IMR-90 (cell line): ENCODE results near the gene DDX4. TPM values are rescaled to one million over a fixed set of nuclear protein-coding genes. Genes with fewer than 3 reads are reported as not detected.

Experiments used
- ATAC-seq: fragments of 200-7000 bp; cut with Tn5 transposase; 2 replicates; pipeline ENCODE4 v1.9.1; 2020; ENCODE audit warnings: low read depth, mild to moderate bottlenecking, moderate library complexity
- BruUV-seq: library from RNA; stranded (reverse); fragments of 400-500 nt; replicated peaks from 2 replicates; lab custom pipeline; 2021; lab: Mats Ljungman, UMichigan
- CTCF ChIA-PET: fragments of 300-600 bp; formaldehyde crosslinking; extraction: SDS; loops from one replicate; lab custom pipeline; 2021; ENCODE audit warnings: antibody characterized with exemption; lab: Yijun Ruan, JAX
- POLR2A ChIA-PET: fragments of 300-600 bp; sonication (Branson Sonifier 250); formaldehyde crosslinking; loops from one replicate; lab custom pipeline; 2022; ENCODE audit warnings: antibody characterized with exemption; ENCODE audit not compliant: unreplicated experiment; lab: Charles Lee
- DNase-seq: peaks from one replicate; pipeline ENCODE4 v3.0.0; 2013
- H2AFZ ChIP-seq: replicated peaks from 2 replicates; pipeline ENCODE3; 2013; ENCODE audit warnings: low read length, mild to moderate bottlenecking; ENCODE audit not compliant: poor library complexity
- H2AK5ac ChIP-seq: 2 replicates; pipeline ENCODE4 v1.6.1; 2013; ENCODE audit warnings: low read depth, low read length, inconsistent platforms
- H2AK9ac ChIP-seq: replicated peaks from 2 replicates; pipeline ENCODE3; 2013; ENCODE audit warnings: mild to moderate bottlenecking, low read depth, low read length, moderate library complexity; ENCODE audit not compliant: poor library complexity
- H2BK120ac ChIP-seq: 2 replicates; pipeline ENCODE4 v1.6.1; 2013; ENCODE audit warnings: low read depth, low read length, inconsistent platforms
- H2BK15ac ChIP-seq: 3 replicates; pipeline ENCODE4 v1.6.1; 2013; ENCODE audit warnings: low read depth, low read length, inconsistent platforms
- H2BK20ac ChIP-seq: 2 replicates; pipeline ENCODE4 v1.6.1; 2013; ENCODE audit warnings: low read depth, mild to moderate bottlenecking, inconsistent platforms, low read length, moderate library complexity
- H2BK5ac ChIP-seq: 2 replicates; pipeline ENCODE4 v1.6.1; 2013; ENCODE audit warnings: mild to moderate bottlenecking, low read depth, low read length, inconsistent platforms; ENCODE audit not compliant: poor library complexity, severe bottlenecking
- H3K14ac ChIP-seq: replicated peaks from 2 replicates; pipeline ENCODE4 v1.6.1; 2013; ENCODE audit warnings: low read depth, low read length, inconsistent platforms
- H3K18ac ChIP-seq: 2 replicates; pipeline ENCODE4 v1.6.1; 2013; ENCODE audit warnings: low read depth, low read length, control low read depth
- H3K23ac ChIP-seq: 2 replicates; pipeline ENCODE4 v1.6.1; 2013; ENCODE audit warnings: low read depth, low read length, inconsistent platforms
- H3K27ac ChIP-seq: 2 replicates; pipeline ENCODE4 v1.5.1; 2013; ENCODE audit warnings: mild to moderate bottlenecking, control low read depth, low read length; ENCODE audit not compliant: insufficient read depth
- H3K27me3 ChIP-seq: 2 replicates; pipeline ENCODE4 v1.6.1; 2013; ENCODE audit warnings: low read length; ENCODE audit not compliant: control insufficient read depth, insufficient read depth
- H3K36me3 ChIP-seq: 2 replicates; pipeline ENCODE4 v1.6.1; 2013; ENCODE audit warnings: low read length, mixed read lengths; ENCODE audit not compliant: control insufficient read depth, insufficient read depth
- H3K4ac ChIP-seq: 2 replicates; pipeline ENCODE4 v1.6.1; 2013; ENCODE audit warnings: low read depth, low read length, inconsistent platforms
- H3K4me1 ChIP-seq: 2 replicates; pipeline ENCODE4 v1.6.1; 2013; ENCODE audit warnings: low read length, mixed read lengths; ENCODE audit not compliant: control insufficient read depth, insufficient read depth
- H3K4me2 ChIP-seq: 2 replicates; pipeline ENCODE4 v1.6.1; 2013; ENCODE audit warnings: low read depth, mild to moderate bottlenecking, control low read depth, low read length, moderate library complexity
- H3K4me3 ChIP-seq: 2 replicates; pipeline ENCODE4 v1.5.1; 2013; ENCODE audit warnings: low read depth, mild to moderate bottlenecking, control low read depth, low read length, moderate library complexity; ENCODE audit not compliant: insufficient read depth
- H3K56ac ChIP-seq: 2 replicates; pipeline ENCODE4 v1.6.1; 2013; ENCODE audit warnings: low read length, inconsistent platforms; ENCODE audit not compliant: insufficient read depth; ENCODE audit errors: extremely low read depth
- H3K79me1 ChIP-seq, 2 experiments: 2 replicates each; pipeline ENCODE4 v1.6.1; 2013; ENCODE audit warnings: low read length in 2 of 2, inconsistent platforms in 1 of 2, low read depth in 1 of 2
- H3K9ac ChIP-seq: 2 replicates; pipeline ENCODE4 v1.6.1; 2013; ENCODE audit warnings: low read depth, low read length, control low read depth
- H3K9me1 ChIP-seq: 2 replicates; pipeline ENCODE4 v1.6.1; 2013; ENCODE audit warnings: low read length, inconsistent platforms; ENCODE audit not compliant: insufficient read depth
- H3K9me3 ChIP-seq: 2 replicates; pipeline ENCODE4 v1.6.1; 2013; ENCODE audit warnings: low read length; ENCODE audit not compliant: control insufficient read depth, insufficient read depth
- H4K20me1 ChIP-seq: 2 replicates; pipeline ENCODE4 v1.6.1; 2013; ENCODE audit warnings: low read length, inconsistent platforms; ENCODE audit not compliant: insufficient read depth
- H4K5ac ChIP-seq: 2 replicates; pipeline ENCODE4 v1.6.1; 2013; ENCODE audit warnings: mild to moderate bottlenecking, low read depth, low read length, control low read depth
- H4K8ac ChIP-seq, 2 experiments: 2 replicates each; pipeline ENCODE4 v1.6.1; 2013; ENCODE audit warnings: low read depth in 2 of 2, low read length in 2 of 2, control low read depth in 1 of 2, inconsistent platforms in 1 of 2
- H4K91ac ChIP-seq: 2 replicates; pipeline ENCODE4 v1.6.1; 2013; ENCODE audit warnings: low read depth, low read length, inconsistent platforms; ENCODE audit not compliant: insufficient read depth
- BHLHE40 ChIP-seq: fragments of 150-350 bp; IDR thresholded peaks from 2 replicates; pipeline ENCODE4 v1.6.1; 2016; ENCODE audit warnings: mild to moderate bottlenecking, low read depth, low read length
- CEBPB ChIP-seq: IDR thresholded peaks from 2 replicates; pipeline ENCODE4 v1.6.1; 2012; ENCODE audit warnings: low read depth, low read length, improper control_type of control experiment
- CHD1 ChIP-seq: IDR thresholded peaks from 2 replicates; pipeline ENCODE4 v1.6.1; 2012; ENCODE audit warnings: low read depth, low read length, improper control_type of control experiment
- FOS ChIP-seq: fragments of 150-350 bp; IDR thresholded peaks from 2 replicates; pipeline ENCODE4 v1.6.1; 2016; ENCODE audit warnings: low read depth, low read length
- MAFK ChIP-seq: IDR thresholded peaks from 2 replicates; pipeline ENCODE4 v1.6.1; 2012; ENCODE audit warnings: low read depth, low read length, improper control_type of control experiment
- MAZ ChIP-seq: IDR thresholded peaks from 2 replicates; pipeline ENCODE4 v1.6.1; 2012; ENCODE audit warnings: low read depth, mild to moderate bottlenecking, low read length, improper control_type of control experiment, moderate library complexity, borderline replicate concordance
- MXI1 ChIP-seq: IDR thresholded peaks from 2 replicates; pipeline ENCODE4 v1.6.1; 2012; ENCODE audit warnings: low read depth, mild to moderate bottlenecking, low read length, moderate library complexity, borderline replicate concordance
- NFE2L2 ChIP-seq: fragments of 150-350 bp; IDR thresholded peaks from 2 replicates; pipeline ENCODE4 v1.6.1; 2016; ENCODE audit warnings: low read depth, mild to moderate bottlenecking, low read length
- POLR2A ChIP-seq: IDR thresholded peaks from 2 replicates; pipeline ENCODE4 v1.6.1; 2012; ENCODE audit warnings: mild to moderate bottlenecking, low read depth, low read length
- RAD21 ChIP-seq: IDR thresholded peaks from 2 replicates; pipeline ENCODE4 v1.6.1; 2012; ENCODE audit warnings: low read length, improper control_type of control experiment
- RCOR1 ChIP-seq: IDR thresholded peaks from 2 replicates; pipeline ENCODE4 v1.6.1; 2012; ENCODE audit warnings: mild to moderate bottlenecking, low read length, improper control_type of control experiment; ENCODE audit not compliant: insufficient replicate concordance
- RFX5 ChIP-seq: IDR thresholded peaks from 2 replicates; pipeline ENCODE4 v1.8.0; 2012; ENCODE audit warnings: low read depth, mild to moderate bottlenecking, low read length, moderate library complexity
- SMC3 ChIP-seq: fragments of 150-350 bp; IDR thresholded peaks from 2 replicates; pipeline ENCODE4 v1.6.1; 2016; ENCODE audit warnings: low read depth, mild to moderate bottlenecking, antibody characterized with exemption, low read length, moderate library complexity
- WGBS, 2 experiments: methylation state at CpG; one replicate each; pipeline versions ENCODE4 v1.1.5 to v1.1.7; 2013; ENCODE audit warnings: missing lambda C conversion rate in 2 of 2; ENCODE audit not compliant: insufficient read length in 1 of 2; ENCODE audit errors: extremely low coverage in 2 of 2; 5-methylcytosine and 5-hydroxymethylcytosine counted together
- dilution Hi-C: fragments of 300-500 bp; cut with HindIII; formaldehyde crosslinking; loops from one replicate; pipeline ENCODE4 v1.14.3; 2018; ENCODE audit warnings: low sequenced_read_pairs; ENCODE audit not compliant: unreplicated experiment
- in situ Hi-C: fragments of 300-500 bp; cut with MboI; formaldehyde crosslinking; loops from 3 replicates; pipeline ENCODE4 v1.14.3; 2019; ENCODE audit warnings: low sequenced_read_pairs, inconsistent platforms, mixed read lengths
- intact Hi-C: fragments of 100-400 bp; cut with micrococcal nuclease; formaldehyde crosslinking; loops from 2 replicates; pipeline ENCODE4 v1.10.0; 2022
- polyA plus RNA-seq, 3 experiments: library from polyadenylated mRNA; depleted of rRNA; stranded (reverse); fragments of >200 nt; gene quantifications; 2 replicates each; pipeline ENCODE4 v1.2.3, GENCODE V29; 2012; ENCODE audit warnings: low replicate concordance in 1 of 3
- total RNA-seq: library from RNA; depleted of rRNA; stranded (reverse); fragments of >200 nt; gene quantifications from 2 replicates; pipeline ENCODE4 v1.2.3, GENCODE V29; 2012
- TF ChIP-seq, protein P1 (sequence below): fragments of 150-350 bp; IDR thresholded peaks from 2 replicates; pipeline ENCODE4 v1.6.1; 2017; ENCODE audit warnings: mild to moderate bottlenecking, antibody characterized with exemption, low read length, low read depth
- TF ChIP-seq, protein P2 (sequence below): fragments of 150-350 bp; IDR thresholded peaks from 2 replicates; pipeline ENCODE4 v1.6.1; 2016; ENCODE audit warnings: low read depth, mild to moderate bottlenecking, low read length, moderate library complexity, borderline replicate concordance
- TF ChIP-seq, protein P3 (sequence below): conservative IDR thresholded peaks from 2 replicates; pipeline ENCODE4 v1.5.1; 2012; ENCODE audit warnings: mild to moderate bottlenecking, low read depth, low read length, improper control_type of control experiment

Gene DDX4
- total and polyA plus RNA-seq, 2 of the 4 experiments (the other 2 are of a cell fraction) = not detected

DNA sequence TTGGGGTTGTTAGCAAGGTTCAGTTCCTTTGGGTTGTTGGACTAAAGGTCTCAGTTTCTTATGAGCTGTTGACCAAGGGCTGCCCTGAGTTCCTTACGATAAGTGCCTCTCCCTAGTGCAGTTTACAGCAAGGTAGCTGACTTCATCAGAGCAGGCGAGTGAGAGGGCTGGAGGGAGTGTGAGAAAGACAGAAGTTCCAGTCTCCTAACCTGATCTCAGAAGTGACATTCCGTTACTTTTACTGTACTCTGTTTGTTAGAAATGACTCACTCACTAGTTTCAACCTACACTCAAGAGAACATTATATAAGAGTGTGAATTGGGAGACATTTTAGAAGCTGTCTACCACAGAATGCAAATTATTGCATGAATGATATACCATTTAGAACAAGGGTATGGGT lies 92.1 kb downstream of the DDX4 start:
- Histone ChIP-seq H4K20me1 (no peaks in the 10 kb centered on the region), H3K4ac (no peak overlapping the region), H3K27ac (no peak overlapping the region), H3K9me1 (no peaks in the 10 kb centered on the region; the same call in 1 of the 2 replicates), H3K9ac (no peak overlapping the region), H2BK20ac (no peak overlapping the region), H3K27me3 (peaks cover 8% of the 10 kb centered on the region), H3K23ac (no peak overlapping the region), H2AK5ac (no peak overlapping the region), H4K8ac (no peak overlapping the region), H3K4me3 (no peak overlapping the region), H3K56ac (no peak overlapping the region), H2AK9ac (no peak overlapping the region), H3K4me2 (no peak overlapping the region), H2BK5ac (no peak overlapping the region), H4K91ac (no peak overlapping the region), H3K14ac (no peak overlapping the region), H3K36me3 (no peaks in the 10 kb centered on the region), H3K79me1 (no peaks in the 10 kb centered on the region), H4K5ac (no peak overlapping the region), H3K9me3 (no peaks in the 10 kb centered on the region), H2AFZ (no peak overlapping the region), H3K4me1 (no peaks in the 10 kb centered on the region), H2BK15ac (no peak overlapping the region), H2BK120ac (no peak overlapping the region), H3K18ac (no peak overlapping the region)
- TF ChIP-seq MAFK (no peak), MAZ (no peak), CHD1 (no peak), SMC3 (no peak), CEBPB (no peak), FOS (no peak), RFX5 (no peak), NFE2L2 (no peak), POLR2A (no peak), BHLHE40 (no peak), MXI1 (no peak), RCOR1 (no peak), RAD21 (no peak)
- TF ChIP-seq, protein P1, sequence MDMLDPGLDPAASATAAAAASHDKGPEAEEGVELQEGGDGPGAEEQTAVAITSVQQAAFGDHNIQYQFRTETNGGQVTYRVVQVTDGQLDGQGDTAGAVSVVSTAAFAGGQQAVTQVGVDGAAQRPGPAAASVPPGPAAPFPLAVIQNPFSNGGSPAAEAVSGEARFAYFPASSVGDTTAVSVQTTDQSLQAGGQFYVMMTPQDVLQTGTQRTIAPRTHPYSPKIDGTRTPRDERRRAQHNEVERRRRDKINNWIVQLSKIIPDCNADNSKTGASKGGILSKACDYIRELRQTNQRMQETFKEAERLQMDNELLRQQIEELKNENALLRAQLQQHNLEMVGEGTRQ = no peak
- TF ChIP-seq, protein P2, sequence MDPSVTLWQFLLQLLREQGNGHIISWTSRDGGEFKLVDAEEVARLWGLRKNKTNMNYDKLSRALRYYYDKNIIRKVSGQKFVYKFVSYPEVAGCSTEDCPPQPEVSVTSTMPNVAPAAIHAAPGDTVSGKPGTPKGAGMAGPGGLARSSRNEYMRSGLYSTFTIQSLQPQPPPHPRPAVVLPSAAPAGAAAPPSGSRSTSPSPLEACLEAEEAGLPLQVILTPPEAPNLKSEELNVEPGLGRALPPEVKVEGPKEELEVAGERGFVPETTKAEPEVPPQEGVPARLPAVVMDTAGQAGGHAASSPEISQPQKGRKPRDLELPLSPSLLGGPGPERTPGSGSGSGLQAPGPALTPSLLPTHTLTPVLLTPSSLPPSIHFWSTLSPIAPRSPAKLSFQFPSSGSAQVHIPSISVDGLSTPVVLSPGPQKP = no peak
- TF ChIP-seq, protein P3, sequence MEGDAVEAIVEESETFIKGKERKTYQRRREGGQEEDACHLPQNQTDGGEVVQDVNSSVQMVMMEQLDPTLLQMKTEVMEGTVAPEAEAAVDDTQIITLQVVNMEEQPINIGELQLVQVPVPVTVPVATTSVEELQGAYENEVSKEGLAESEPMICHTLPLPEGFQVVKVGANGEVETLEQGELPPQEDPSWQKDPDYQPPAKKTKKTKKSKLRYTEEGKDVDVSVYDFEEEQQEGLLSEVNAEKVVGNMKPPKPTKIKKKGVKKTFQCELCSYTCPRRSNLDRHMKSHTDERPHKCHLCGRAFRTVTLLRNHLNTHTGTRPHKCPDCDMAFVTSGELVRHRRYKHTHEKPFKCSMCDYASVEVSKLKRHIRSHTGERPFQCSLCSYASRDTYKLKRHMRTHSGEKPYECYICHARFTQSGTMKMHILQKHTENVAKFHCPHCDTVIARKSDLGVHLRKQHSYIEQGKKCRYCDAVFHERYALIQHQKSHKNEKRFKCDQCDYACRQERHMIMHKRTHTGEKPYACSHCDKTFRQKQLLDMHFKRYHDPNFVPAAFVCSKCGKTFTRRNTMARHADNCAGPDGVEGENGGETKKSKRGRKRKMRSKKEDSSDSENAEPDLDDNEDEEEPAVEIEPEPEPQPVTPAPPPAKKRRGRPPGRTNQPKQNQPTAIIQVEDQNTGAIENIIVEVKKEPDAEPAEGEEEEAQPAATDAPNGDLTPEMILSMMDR = no peak
- POLR2A ChIA-PET = no interaction called here
- no peak; the same call in 1 of the 2 replicates for ATAC-seq
- WGBS, 2 experiments = no CpG with 5 or more reads among the region's 3 CpGs
- dilution Hi-C loops (no loop called here), in situ Hi-C loops (no loop called here), intact Hi-C loops (no loop called here)
- DNase-seq = peak; percentile 32
- CTCF ChIA-PET = no interaction called here
- no TSS peak for BruUV-seq
